HepG2 (cell line): ENCODE measurements around the gene TOP2B. TPM values are rescaled to one million over a fixed set of nuclear protein-coding genes. Genes with fewer than 3 reads are reported as not detected.

Experiments used
- ATAC-seq: fragments of 200-7000 bp; cut with Tn5 transposase; 3 replicates; pipeline ENCODE4 v1.9.1; 2020; ENCODE audit warnings: mild to moderate bottlenecking, moderate library complexity
- BruUV-seq: library from RNA; stranded (reverse); fragments of 400-500 nt; replicated peaks from 2 replicates; lab custom pipeline; 2021; lab: Mats Ljungman, UMichigan
- CTCF ChIA-PET: fragments of 300-600 bp; formaldehyde crosslinking; extraction: SDS; loops from one replicate; lab custom pipeline; 2021; ENCODE audit warnings: low total read pairs, inconsistent platforms, low intra/inter-chr PET ratio; lab: Yijun Ruan, JAX
- POLR2A ChIA-PET: fragments of 350-600 bp; sonication (Branson Sonifier 250); formaldehyde crosslinking; loops from one replicate; lab custom pipeline; 2020; ENCODE audit warnings: antibody characterized with exemption, inconsistent platforms; lab: Yijun Ruan, JAX
- DNase-seq: peaks from one replicate; pipeline ENCODE4 v3.0.0-alpha.2; 2015; ENCODE audit warnings: low spot score
- FAIRE-seq: peaks from 3 replicates; lab custom pipeline; 2011; peaks lifted over from hg19 to GRCh38; lab: Jason Lieb, UNC
- H2AFZ ChIP-seq: one replicate; pipeline ENCODE4 v1.6.1; 2011; ENCODE audit warnings: low read length, inconsistent platforms
- H3K27ac ChIP-seq: fragments of 300-600 bp; 3 replicates; pipeline ENCODE4 v1.8.0; 2011; ENCODE audit warnings: mixed run types, mild to moderate bottlenecking, mixed read lengths, low read length, inconsistent platforms; ENCODE audit not compliant: insufficient read depth; ENCODE audit errors: extremely low read length
- H3K27me3 ChIP-seq, 2 experiments: fragments of 200-600 bp in 1 of 2; 2 replicates in 1 of 2; 3 replicates in 1 of 2; pipeline versions ENCODE4 v1.6.0 to v1.8.0; 2011; ENCODE audit warnings: low read length in 2 of 2, mild to moderate bottlenecking in 2 of 2, moderate library complexity in 2 of 2, inconsistent platforms in 1 of 2; ENCODE audit not compliant: insufficient read depth in 2 of 2, control insufficient read depth in 1 of 2
- H3K36me3 ChIP-seq, 2 experiments: fragments of 200-600 bp in 1 of 2; replicated peaks in 1 of 2; 2 replicates in 1 of 2; 3 replicates in 1 of 2; pipeline versions ENCODE4 v1.5.1 to v1.8.0; 2011; ENCODE audit warnings: low read length in 2 of 2, inconsistent platforms in 1 of 2; ENCODE audit not compliant: insufficient read depth in 2 of 2, control insufficient read depth in 1 of 2
- H3K4me1 ChIP-seq: 2 replicates; pipeline ENCODE4 v1.5.1; 2012; ENCODE audit warnings: low read length, inconsistent platforms; ENCODE audit not compliant: insufficient read depth
- H3K4me2 ChIP-seq: 2 replicates; pipeline ENCODE4 v1.6.0; 2011; ENCODE audit warnings: low read depth, low read length, inconsistent platforms
- H3K4me3 ChIP-seq, 3 experiments: fragments of 200-600 bp in 1 of 3; sonication (generic), shearing (Covaris generic) in 1 of 3; replicated peaks in 1 of 3; 2 replicates each; pipeline ENCODE4 v1.5.1; 2011 to 2016; ENCODE audit warnings: low read length in 3 of 3, inconsistent platforms in 2 of 3, low read depth in 2 of 3, mild to moderate bottlenecking in 2 of 3, control low read depth in 1 of 3, mixed read lengths in 1 of 3; ENCODE audit not compliant: insufficient read depth in 1 of 3
- H3K79me2 ChIP-seq: one replicate; pipeline ENCODE4 v1.6.1; 2011; ENCODE audit warnings: low read length, inconsistent platforms; ENCODE audit not compliant: insufficient read depth
- H3K9ac ChIP-seq: 2 replicates; pipeline ENCODE4 v1.6.0; 2011; ENCODE audit warnings: mild to moderate bottlenecking, low read depth, low read length, inconsistent platforms; ENCODE audit not compliant: insufficient read depth
- H3K9me3 ChIP-seq: 2 replicates; pipeline ENCODE4 v1.5.1; 2012; ENCODE audit warnings: mild to moderate bottlenecking, low read length
- H4K20me1 ChIP-seq: 2 replicates; pipeline ENCODE4 v1.6.0; 2011; ENCODE audit warnings: inconsistent platforms, mild to moderate bottlenecking, low read length, moderate library complexity; ENCODE audit not compliant: insufficient read depth
- FIP1L1 ChIP-seq: fragments of 200-400 bp; formaldehyde crosslinking; IDR thresholded peaks from 2 replicates; pipeline ENCODE4 v1.6.1; 2018; ENCODE audit warnings: low read depth, mild to moderate bottlenecking, low read length, moderate library complexity, borderline replicate concordance; ENCODE audit not compliant: insufficient read depth
- GATA4 ChIP-seq: sonication (generic); IDR thresholded peaks from 2 replicates; pipeline ENCODE4 v1.6.1; 2016; ENCODE audit warnings: antibody characterized with exemption, low read depth, borderline replicate concordance
- ISL2 ChIP-seq: sonication (generic); formaldehyde crosslinking; IDR thresholded peaks from 2 replicates; pipeline ENCODE4 v1.5.0; 2020; ENCODE audit warnings: missing genetic modification reagents
- KDM5B ChIP-seq: sonication (generic); formaldehyde crosslinking; IDR thresholded peaks from 2 replicates; pipeline ENCODE4 v1.4.0; 2020; ENCODE audit warnings: missing genetic modification reagents, mild to moderate bottlenecking, borderline replicate concordance
- SNAPC4 ChIP-seq: sonication (generic); formaldehyde crosslinking; IDR thresholded peaks from 2 replicates; pipeline ENCODE4 v1.4.0; 2020; ENCODE audit warnings: mild to moderate bottlenecking, missing genetic modification reagents
- ZNF367 ChIP-seq: sonication (generic); formaldehyde crosslinking; IDR thresholded peaks from 2 replicates; pipeline ENCODE4 v1.4.0; 2020; ENCODE audit warnings: missing genetic modification reagents, borderline replicate concordance
- ZNF543 ChIP-seq: sonication (generic); formaldehyde crosslinking; IDR thresholded peaks from 2 replicates; pipeline ENCODE4 v1.4.0; 2020; ENCODE audit warnings: mild to moderate bottlenecking, missing genetic modification reagents
- ZNF614 ChIP-seq: IDR thresholded peaks from 2 replicates; pipeline ENCODE4 v1.6.1; 2018; ENCODE audit warnings: missing biosample characterization, missing genetic modification reagents, inconsistent platforms, borderline replicate concordance
- ZNF7 ChIP-seq: IDR thresholded peaks from 2 replicates; pipeline ENCODE4 v1.6.1; 2016; ENCODE audit warnings: missing biosample characterization, missing genetic modification reagents
- ZNF747 ChIP-seq: sonication (generic); formaldehyde crosslinking; IDR thresholded peaks from 2 replicates; pipeline ENCODE4 v1.8.1; 2023; ENCODE audit warnings: missing genetic modification reagents, mild to moderate bottlenecking, borderline replicate concordance
- ZNF777 ChIP-seq: sonication (generic); formaldehyde crosslinking; IDR thresholded peaks from 2 replicates; pipeline ENCODE4 v1.4.0; 2020; ENCODE audit warnings: missing genetic modification reagents
- WGBS: methylation state at CpG from one replicate; pipeline ENCODE4 v1.1.6; 2017; ENCODE audit warnings: low lambda C conversion rate; 5-methylcytosine and 5-hydroxymethylcytosine counted together
- in situ Hi-C: cut with HindIII; loops from 2 replicates; pipeline ENCODE4 v1.10.0; 2017; ENCODE audit warnings: low pct_unique_long_range_greater_than_20kb; ENCODE audit not compliant: extremely low pct_ligation_motif_present
- intact Hi-C: fragments of 100-400 bp; cut with micrococcal nuclease; formaldehyde crosslinking; loops from one replicate; pipeline ENCODE4 v1.10.0; 2022; ENCODE audit not compliant: unreplicated experiment
- polyA plus RNA-seq, 8 experiments: library from polyadenylated mRNA; depleted of rRNA in 3 of 8; stranded (reverse) in 7 of 8; unstranded in 1 of 8; fragments of >200 nt; fragmentation: Illumina TruSeq in 4 of 8; extraction: Trizol in 4 of 8; gene quantifications; 2 replicates each; pipeline versions ENCODE4 v1.2.1 to v1.2.3, GENCODE V29; 2011 to 2016; ENCODE audit warnings: low read depth in 4 of 8, missing spikeins in 1 of 8, mixed read lengths in 1 of 8; ENCODE audit not compliant: insufficient read depth in 1 of 8
- total RNA-seq, 5 experiments: library from RNA; depleted of rRNA; stranded (reverse); fragments of >200 nt; fragmentation: Illumina TruSeq; extraction: Trizol; gene quantifications; 2 replicates each; pipeline ENCODE4 v1.2.3, GENCODE V29; 2016; ENCODE audit warnings: low read depth in 1 of 5

TOP2B gene
- total and polyA plus RNA-seq, 2 of the 13 experiments (the other 11 are each of a cell fraction or from before 2014, with no cell fraction given), result 27.6 to 88.1 TPM

DNA sequence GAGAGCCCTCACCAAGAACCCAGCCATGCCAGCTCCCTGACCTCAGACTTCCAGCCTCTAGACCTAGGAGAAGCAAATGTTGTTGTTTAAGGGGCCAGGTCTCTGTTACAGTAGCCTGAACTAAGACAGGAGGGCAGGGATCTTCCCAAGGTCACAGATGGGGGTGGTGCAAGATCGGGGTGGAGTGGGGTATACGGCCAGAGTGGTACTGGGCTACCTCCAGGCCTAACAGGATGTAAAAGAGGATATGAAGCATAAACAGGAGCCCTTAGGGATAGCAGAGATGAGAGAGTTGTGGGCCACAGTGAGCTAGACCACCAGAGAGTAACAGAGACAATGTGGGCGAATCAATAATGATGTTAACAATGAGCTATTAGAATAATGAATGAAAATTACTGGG is 82.9 kb downstream of the TOP2B start (continued):
- no peak for TF ChIP-seq SNAPC4 (CRISPR knock-in tag)
- TF ChIP-seq ZNF614, result no peak

- Histone ChIP-seq H2AFZ (no peak overlapping the region), H3K79me2 (no peaks in the 10 kb centered on the region), H4K20me1 (no peaks in the 10 kb centered on the region), H3K4me1 (peaks cover 25% of the 10 kb centered on the region), H3K27me3 (no peaks in the 10 kb centered on the region), H3K9me3 (no peaks in the 10 kb centered on the region), H3K27ac (no peak overlapping the region), H3K9ac (no peak overlapping the region)
- no peak for FAIRE-seq
- WGBS, result 95% methylated on average over 7 of the region's 7 CpGs
- ATAC-seq, result no peak
- intact Hi-C loops, result no loop called here
- no peak for DNase-seq
- BruUV-seq, result no TSS peak
- CTCF ChIA-PET, result no interaction called here
- no peak for TF ChIP-seq FIP1L1
- no peak for TF ChIP-seq ZNF367
- TF ChIP-seq ZNF747 (CRISPR knock-in tag), result no peak
- no peak for TF ChIP-seq KDM5B (CRISPR knock-in tag)
- TF ChIP-seq ZNF543 (CRISPR knock-in tag), result no peak
- no peak for TF ChIP-seq ZNF7 (CRISPR knock-in tag)
- no peak for TF ChIP-seq GATA4
- no peak for TF ChIP-seq ISL2
- TF ChIP-seq ZNF777, result no peak
- TF ChIP-seq, all 625 proteins: peak for 0
- in situ Hi-C loops, result loop anchor here (10.0 kb wide), 1 partner anchor 157 kb away; the partner anchor contains the start of gene RARB
- POLR2A ChIA-PET, result no interaction called here
- Histone ChIP-seq H3K36me3 (no peaks in the 10 kb centered on the region), H3K4me2 (no peak overlapping the region), H3K4me3 (no peak overlapping the region)
Measured at GRCh38 chr3:25581335-25581734, 83.4 kb downstream of the TOP2B start.
